DOHH2 (cell line): ENCODE measurements around the gene TRPM3.

ENCODE experiments used
- CTCF ChIP-seq: fragments of 200-600 bp; sonication (generic); IDR thresholded peaks from one replicate; pipeline ENCODE4 v1.5.1; 2014; ENCODE audit warnings: antibody characterized with exemption, mild to moderate bottlenecking, low read depth, low read length; ENCODE audit not compliant: poor library complexity, severe bottlenecking
- EZH2phosphoT487 ChIP-seq: fragments of 200-600 bp; sonication (generic); IDR thresholded peaks from 2 replicates; pipeline ENCODE4 v1.6.1; 2017; ENCODE audit warnings: borderline replicate concordance, mild to moderate bottlenecking, antibody characterized with exemption, low read length, moderate library complexity, mixed read lengths

DNA sequence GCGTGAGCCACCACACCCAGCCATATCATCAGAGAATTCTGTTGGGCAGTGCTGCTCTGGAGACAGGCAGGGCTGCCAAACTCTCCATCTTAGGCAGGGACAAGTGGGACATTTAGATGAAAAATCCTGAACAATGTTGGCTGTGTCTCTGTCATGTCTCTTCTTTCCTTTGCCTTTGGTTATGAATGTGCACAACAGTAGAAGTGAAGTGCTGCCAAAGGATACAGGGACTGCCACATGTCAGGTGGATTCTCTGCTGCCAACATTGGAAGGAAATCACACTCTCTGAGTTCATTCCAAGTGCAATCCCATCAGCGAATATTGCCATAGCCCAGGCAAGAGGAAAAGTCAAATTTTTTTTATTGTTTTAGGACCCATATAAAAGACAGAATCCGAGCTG is 348.8 kb downstream of the TRPM3 start:
- no peak for TF ChIP-seq CTCF
- TF ChIP-seq EZH2phosphoT487, result no peak
